Measurements from ENCODE around the gene SFTPA2.
"Not testable (repeated sequence)": the region's sequence is repeated elsewhere in the genome, so short reads cannot be mapped to it uniquely, and the experiment has no call there.

The SFTPA2 gene

DNA sequence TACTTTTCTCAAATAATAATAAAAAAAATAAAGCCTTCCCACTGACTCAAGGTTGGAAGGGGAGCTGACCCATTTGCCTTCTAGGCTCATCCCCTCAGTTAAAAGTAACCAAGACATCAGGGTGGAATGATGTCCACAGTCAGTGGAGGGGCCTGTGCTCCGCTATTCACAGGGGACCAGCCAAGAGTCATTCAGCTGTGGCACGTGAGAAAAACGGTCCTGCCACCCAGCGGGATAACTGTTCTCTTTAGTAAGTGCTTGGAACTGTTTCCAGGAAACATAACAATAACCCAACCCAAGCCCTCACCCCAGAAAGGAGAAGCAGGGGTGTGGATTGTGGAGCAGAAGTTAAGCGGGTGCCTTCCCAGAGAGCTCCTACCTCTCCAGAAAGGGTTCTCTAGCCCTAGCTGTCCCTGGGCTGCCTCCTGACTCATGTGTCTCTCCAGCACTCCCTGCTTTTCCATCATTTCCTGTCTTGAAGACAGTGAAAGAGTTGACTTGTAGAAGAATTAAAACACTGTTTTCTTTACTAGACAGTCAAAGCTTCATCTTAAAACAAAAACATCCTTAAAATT lies 50.2 kb downstream of the SFTPA2 start:
- not testable (repeated sequence) for DNase-seq

DNA sequence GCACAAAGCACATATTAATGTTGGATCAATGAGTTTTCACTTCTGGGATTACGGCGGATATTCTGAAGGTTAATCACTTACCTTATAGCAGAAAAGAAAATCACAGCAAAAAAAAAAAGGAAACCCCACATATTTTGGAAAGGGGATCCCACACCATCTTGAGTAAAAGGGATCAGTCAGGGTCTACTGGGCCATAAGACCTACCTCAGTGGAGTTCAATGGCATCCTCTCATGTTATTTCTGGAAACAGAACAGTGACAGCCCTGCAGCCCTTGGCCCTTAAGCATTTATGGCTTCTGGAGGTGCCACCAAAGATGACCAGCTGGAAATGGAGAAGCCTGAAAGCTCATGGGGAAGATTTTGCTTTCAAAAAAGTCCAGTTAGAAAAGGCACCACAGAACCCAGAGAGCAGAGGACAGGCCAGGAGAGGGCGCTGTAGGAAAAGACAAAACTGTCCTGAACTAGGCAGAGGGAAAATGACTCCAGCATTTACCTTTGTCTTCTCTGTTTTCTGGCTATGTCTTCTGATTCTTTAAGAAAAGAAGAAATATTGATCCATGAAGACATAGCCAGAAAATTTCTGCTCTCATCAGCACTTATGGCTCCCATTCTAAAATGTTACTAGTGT lies 50.8 kb downstream of the SFTPA2 start:
- not testable (repeated sequence) for DNase-seq

DNA sequence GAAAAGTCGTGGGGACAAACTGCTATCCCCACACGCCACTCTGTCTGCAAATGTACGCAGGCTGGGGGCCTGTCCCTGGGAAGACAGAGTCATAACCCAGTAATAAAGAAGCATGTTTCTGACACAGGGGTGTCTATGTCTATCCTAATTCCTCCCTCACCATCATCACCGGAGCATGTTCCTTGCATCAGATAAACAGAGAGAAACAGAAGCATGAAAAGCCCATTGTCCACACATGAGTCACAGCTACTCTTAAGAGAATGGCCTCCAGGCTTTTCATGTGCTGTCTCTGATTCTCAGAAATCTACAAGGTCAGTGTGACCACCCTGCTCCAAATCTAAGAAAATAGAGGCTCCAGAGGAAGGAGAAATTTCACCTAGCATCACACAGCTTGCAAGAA lies 52.0 kb downstream of the SFTPA2 start:
- DNase-seq, result not testable (repeated sequence)

DNA sequence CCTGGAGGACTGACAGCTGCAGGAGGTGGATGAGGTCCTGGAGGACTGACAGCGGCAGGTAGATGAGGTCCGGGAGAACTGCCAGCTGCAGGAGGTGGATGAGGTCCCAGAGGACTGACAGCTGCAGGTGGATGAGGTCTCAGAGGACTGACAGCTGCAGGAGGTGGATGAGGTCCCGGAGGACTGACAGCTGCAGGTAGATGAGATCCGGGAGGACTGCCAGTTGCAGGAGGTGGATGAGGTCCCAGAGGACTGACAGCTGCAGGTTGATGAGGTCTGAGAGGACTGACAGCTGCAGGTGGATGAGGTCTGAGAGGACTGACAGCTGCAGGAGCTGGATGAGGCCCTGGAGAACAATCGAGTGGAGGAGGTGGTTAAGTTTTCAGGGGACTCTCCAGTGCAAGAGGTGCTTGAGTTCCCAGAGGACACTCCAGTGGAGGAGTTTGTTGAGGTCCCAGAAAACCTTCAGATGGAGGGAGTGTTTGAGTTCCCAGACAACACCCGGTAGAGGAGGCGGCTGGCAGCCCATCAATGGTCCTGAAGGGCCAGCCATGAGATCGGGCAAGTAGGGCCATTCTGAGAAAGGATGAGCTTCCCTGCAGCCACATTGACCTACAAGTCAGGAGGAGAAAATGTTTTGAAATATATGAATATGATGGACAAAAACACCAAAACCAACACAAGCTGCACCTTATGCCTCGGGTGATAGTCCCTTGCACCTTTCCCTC lies 52.6 kb downstream of the SFTPA2 start:
- DNase-seq, result no peak
